ENCODE data around the gene PRR5L. TPM values are rescaled to one million over a fixed set of nuclear protein-coding genes. Genes with fewer than 3 reads are reported as not detected.

Gene PRR5L
- total RNA-seq, 1 donor from 2014 or later, result 3.0 TPM

DNA sequence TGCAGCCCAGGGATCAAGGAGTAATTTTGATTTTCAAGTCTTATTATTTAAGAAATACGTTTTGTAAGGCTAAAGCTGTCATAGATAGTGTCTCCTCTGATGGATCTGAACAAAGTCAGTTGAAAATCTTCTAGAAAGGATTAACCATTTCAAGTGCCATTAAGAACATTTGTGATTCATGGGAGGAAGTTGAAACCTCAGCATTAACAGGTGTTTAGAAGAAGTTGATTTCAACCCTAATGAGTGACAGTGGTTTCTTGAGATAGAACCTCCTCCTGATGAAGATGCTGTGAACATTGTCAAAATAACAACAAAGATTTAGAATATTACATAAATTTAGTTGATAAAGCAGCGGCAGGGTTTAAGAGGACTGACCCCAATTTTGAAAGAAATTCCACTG, 61.7 kb downstream of the PRR5L start:
- no peak for DNase-seq (ENCODE audit: low read depth in 2 of 2)

DNA sequence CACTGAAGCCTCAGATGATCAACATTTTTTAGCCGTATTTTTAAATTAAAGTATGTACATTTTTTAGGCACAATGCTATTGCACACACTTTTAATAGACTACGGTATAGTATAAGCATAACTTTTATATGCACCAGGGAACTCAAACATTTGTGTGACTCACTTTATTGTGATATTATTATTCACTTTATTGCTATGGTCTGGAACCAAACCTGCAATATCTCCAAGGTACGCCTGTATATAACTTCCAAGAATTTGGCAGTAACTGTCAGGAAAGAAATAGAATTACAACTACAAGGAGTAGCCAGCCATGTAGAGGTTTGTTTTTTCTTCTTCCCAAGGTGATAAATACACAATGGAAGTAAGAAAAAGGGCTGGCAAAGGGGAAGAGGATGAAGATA, 62.3 kb downstream of the PRR5L start:
- DNase-seq (ENCODE audit: low read depth in 2 of 2), result no peak

DNA sequence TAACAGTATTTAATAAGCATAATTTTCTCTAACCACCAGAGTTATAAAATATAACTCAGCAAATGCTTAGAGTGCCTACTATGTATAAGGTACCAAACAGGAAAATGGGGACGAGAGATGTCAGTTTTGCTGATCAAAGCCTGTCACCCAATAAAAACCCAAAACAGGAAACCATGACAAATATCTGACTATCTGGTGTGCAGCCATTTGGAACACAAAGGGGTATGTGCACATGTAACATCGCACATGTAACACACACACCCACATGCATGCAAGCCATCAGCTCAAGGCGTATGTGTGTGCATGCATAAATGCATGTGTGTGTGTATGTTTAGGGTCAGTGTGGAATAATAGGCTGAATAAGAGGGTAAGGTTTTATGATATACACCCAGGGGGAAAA, 64.2 kb downstream of the PRR5L start:
- DNase-seq (ENCODE audit: low read depth in 2 of 2), result no peak

DNA sequence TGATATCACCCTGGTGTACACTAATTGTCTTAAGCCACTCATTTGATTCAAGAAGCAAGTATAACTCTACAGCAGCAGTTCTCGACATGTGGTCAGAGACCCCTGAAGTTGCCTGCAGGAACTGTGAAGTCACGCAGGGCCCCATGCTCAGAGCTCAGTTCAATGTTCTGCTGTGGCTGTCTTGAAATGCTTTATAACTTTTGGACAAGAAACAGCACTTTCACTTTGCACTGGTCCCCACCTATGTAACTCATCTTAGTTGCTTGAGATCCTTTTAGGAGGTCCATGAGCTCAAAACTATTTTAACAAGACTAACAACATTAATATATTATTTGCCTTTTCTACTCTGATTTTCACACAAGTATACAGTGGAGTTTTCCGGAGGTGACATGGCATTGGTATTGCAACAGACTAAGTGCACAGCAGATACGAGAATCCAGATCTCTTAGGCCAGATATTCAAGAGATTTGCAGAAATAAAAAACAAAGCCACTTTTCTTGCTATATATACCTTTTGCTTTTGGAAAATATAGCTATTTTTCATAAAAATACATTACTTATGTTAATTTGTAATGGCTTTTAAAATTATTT, 64.8 kb downstream of the PRR5L start:
- no peak for DNase-seq (ENCODE audit: low read depth in 2 of 2)

DNA sequence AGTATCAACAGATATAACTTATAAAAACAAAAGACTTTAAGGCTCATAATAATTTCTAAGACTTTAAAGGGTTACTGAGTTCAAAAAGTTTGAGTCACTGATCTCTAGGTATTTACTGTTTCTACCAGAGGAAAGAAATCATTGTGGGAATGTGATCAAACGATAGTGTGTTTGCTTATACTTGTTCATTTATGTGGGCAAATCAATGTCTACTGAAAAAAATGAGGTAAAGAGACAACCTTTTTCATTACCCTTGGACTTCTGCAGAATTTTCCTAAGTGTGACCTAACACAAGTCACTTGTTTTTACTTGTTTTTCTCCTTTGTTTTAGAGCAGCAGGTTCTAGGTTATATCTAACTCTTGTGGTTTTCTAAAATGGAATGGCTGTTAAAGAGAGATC, 65.4 kb downstream of the PRR5L start:
- no peak for DNase-seq (ENCODE audit: low read depth in 2 of 2)

DNA sequence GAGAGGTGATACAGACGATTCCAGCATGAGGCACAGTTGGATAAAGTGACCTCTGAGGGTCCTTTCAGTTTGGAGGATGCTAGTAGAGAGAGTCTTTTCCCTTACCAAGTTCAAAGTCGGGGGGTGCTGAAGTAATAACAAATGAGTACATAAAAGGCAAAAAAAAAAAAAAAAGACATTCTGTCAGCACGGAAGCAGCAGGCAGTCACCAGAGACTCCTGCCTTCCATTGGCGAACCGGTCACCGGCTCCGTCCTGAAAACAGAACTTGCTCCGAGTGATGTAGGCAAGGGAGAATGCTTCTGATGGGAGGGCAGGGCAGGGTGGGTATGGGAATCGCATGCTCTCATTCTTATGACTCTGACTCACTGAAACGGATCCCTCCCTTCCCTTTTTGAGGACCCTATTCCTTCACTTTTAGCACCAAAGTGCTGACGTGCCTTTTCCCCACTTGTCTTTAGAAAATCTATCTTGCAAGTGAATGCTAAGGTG, 65.9 kb downstream of the PRR5L start:
- peak in 1 of 2 donors; percentile 53 for DNase-seq (ENCODE audit: low read depth in 2 of 2)

DNA sequence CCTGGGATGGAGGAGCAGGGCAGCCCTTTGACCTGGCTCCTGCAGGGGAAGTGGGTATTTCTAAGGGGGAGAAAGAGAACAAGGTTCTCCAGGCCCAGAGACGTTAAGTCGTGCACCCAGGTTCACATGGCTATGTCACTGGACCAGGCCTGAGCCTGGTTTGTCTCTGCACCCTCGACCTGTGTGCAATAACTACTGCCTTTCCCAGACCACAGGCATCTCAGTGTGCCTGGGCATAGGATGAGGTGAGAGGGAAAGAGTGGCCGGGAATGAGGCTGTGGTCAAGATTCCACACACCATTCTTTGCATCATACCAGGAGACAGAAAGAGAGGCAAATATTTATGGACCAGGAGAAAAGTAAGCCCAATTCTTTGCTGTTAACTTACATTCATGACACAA, 66.8 kb downstream of the PRR5L start:
- DNase-seq (ENCODE audit: low read depth in 2 of 2), result peak in 1 of 2 donors; percentile 10

DNA sequence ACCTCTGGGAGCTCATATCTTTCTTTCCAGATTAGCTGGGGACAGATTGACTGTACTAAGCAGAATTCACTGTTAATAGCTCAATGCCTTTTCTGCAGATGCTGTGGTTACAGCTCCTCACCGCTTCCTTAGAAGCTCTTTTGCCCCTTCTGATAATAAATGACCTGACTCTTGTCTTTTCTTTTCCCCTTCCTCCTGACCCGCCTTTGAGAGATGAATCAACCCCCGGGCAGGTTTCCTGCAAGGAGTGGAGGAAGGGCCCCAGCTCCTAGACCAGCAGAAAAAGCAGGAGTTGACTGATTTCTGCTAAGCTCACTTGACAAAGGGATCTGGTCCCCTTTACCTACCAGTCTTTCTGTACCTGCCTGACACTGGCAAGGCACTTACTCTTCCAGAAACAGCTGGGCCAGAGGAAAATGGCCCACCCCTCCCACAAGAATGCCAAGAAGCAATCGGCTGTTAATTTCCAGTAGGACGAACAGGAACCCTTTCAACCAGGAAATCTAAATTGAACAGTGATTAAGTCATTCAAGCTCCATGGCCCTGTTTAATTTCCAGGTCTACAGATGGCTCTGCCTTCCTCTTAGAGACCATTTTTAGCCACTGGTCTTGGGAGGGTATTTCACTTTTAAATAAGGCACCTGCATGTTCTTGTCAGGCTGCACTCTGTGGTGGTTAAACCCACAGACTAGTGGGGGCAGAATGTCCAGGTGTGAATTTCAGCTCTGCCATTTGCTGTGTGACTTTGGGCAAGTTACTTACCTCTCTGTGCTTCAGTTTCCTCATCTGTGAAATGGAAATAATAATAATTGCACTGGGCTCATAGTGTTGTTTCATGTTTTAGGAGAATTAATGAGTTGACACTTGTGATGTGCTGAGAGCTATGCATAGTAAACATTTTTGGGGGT, 67.5 kb downstream of the PRR5L start:
- DNase-seq (ENCODE audit: low read depth in 2 of 2), result peak in 1 of 2 donors; percentile 65

DNA sequence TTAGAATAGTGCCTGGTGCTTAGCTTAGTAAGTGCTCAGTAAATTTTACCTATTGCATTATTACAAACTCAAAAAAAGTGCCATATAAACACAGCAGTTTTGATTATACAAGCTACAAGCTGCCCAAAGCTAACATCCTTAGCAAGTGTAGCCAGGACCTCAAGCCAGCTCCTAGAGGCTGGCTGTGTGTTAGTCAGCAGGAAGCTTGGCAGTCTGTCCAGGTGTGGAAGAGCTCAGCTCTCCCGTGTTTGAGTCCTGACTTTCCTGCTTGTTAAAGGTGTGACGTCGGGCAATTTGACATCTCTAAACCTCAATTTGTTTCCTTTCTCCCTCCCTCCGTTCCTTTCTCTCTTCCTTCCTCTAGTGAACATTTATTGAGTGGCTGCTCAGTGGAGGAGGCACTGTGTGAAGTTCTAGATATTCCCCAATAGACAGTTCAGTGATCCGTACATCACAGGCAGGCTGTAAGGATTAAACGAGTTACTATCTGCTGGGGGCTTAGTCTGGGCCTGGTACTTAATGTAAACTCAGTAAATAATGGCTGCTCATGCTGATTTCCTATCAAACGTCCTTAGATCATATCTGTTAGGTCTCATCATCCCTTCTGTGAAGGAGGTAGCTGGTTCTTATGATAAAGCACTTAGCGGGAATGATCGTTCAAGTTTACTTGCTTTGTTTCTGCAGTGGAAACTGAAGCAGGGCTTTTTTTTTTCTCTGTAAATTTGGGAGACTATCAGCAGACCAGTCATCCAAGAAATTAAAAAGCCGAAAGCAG, 68.7 kb downstream of the PRR5L start:
- peak in 1 of 2 donors; percentile 46 for DNase-seq (ENCODE audit: low read depth in 2 of 2)

DNA sequence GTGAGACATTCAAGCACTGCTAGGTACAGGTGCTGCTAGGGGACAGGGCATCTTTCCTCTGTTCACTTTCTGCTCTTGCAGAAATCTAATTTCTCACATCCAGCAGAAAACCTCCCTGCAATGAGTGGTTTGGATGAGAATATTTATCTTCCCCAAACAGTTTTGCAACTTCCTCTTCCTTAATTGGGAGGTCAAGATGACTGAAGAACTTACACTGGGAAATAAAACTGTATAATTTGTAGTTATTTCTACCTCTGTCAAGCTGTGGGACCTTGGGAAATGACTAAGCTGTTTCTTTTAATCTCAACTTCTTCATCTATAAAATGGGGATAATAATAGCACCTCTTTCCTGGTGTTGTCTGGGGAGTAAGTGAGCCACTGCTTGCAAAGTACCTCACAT, 69.8 kb downstream of the PRR5L start:
- peak in 1 of 2 donors; percentile 40 for DNase-seq (ENCODE audit: low read depth in 2 of 2)

DNA sequence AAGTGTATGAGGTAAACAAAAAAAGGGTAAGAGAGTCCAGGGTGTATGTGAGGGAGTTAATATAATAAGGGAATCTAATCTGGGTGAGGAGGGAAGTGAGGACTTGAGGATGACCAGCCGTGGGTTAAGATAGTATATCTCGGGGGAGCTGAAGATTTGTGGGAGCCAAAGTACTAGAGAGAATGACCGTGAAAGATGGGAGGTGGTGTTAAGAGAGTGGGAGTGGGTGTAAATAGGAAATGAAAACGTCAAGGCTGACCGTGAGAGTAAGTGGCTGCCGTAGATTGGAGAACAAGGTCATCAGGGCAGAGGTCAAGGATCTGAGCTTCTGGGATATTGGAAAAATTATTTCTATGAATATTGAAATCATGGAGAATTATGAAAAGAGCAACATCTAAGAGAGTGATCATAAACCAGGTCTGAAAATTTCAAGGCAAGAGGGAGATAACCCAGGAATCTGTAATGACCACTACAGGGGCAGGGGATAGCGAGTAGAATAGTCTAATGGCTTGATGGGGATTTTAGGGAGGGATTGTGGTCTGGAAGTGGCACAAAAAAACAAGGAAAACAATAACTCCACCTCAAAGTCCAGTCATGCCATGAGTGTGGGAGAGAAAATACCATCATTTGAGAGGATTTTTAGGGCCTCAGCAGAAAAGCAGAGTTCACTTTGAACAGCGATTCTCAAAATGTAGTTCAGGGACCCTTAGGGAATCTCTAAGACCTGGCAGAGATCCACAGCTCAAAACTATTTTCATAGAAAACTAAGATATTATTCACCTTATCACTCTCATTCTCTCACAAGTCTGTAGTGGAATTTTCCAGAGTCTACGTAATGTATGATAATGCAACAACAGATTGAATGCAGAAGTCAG, 72.0 kb downstream of the PRR5L start:
- DNase-seq (ENCODE audit: low read depth in 2 of 2), result no peak

DNA sequence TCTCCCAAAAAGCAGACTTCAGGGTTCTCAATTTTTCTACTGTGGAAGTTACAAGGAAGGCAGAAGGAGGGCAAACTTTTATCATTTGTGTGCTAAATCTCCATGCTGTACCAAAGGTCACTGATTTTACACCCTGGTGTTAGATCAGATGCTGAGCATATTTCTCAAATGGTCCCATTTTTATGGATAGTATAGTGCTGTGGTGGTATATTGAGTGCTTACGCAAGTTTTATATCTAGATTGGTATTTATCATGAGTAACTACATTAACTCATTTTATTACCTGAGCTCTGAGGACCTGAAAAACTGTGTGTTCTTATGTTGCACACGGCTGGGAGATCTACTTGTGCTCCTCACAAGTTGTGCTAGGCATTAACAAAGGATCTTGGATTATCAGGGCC, 75.1 kb downstream of the PRR5L start:
- no peak for DNase-seq (ENCODE audit: low read depth in 2 of 2)

DNA sequence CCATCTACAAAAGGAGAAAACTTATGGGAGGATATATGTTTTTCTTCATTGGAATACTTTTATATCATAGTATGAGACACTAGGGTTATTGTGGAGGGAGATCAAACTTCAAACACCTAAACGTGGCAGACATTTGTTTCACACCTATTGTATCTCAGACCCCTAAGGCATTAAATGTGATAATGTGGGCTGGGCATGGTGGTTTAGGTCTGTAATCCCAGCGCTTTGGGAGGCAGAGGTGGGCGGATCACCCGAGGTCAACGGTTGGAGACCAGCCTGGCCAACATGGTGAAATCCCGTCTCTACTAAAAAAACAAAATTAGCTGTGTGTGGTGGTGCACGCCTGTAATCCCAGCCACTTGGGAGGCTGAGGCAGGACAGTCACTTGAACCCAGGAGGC, 75.5 kb downstream of the PRR5L start:
- no peak for DNase-seq (ENCODE audit: low read depth in 2 of 2)

DNA sequence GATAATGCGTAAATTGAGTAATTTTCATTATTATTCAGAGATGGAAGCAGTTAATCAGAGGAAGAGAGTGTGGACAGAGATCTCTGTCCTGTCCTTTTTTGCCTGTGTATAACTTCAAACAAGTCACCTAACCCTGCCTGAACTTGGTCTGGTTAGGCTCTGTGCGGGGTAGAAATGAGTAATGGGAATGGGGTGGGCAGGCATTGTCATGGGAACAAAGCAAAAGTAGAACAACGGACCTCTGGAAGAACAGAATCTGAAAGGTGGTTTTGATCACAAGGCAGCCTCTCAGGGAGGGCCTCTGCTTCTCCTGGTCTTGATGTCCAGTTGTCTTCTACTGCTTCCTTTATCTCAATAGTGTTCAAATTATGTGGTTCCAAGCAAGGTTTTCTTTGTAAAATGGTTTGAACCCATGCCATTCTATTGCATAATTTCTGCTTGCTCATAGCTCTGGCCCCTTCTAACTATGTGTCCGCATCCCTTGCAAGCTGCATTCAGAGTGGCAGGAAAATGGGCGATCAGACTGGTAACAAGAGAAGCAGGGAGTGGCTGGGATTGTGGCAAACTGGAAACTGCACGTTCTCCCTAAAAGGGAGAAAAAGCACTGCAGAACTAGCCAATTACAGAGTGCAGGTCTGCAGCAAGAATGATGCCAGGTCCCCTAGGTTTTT, 76.1 kb downstream of the PRR5L start:
- DNase-seq (ENCODE audit: low read depth in 2 of 2), result no peak

DNA sequence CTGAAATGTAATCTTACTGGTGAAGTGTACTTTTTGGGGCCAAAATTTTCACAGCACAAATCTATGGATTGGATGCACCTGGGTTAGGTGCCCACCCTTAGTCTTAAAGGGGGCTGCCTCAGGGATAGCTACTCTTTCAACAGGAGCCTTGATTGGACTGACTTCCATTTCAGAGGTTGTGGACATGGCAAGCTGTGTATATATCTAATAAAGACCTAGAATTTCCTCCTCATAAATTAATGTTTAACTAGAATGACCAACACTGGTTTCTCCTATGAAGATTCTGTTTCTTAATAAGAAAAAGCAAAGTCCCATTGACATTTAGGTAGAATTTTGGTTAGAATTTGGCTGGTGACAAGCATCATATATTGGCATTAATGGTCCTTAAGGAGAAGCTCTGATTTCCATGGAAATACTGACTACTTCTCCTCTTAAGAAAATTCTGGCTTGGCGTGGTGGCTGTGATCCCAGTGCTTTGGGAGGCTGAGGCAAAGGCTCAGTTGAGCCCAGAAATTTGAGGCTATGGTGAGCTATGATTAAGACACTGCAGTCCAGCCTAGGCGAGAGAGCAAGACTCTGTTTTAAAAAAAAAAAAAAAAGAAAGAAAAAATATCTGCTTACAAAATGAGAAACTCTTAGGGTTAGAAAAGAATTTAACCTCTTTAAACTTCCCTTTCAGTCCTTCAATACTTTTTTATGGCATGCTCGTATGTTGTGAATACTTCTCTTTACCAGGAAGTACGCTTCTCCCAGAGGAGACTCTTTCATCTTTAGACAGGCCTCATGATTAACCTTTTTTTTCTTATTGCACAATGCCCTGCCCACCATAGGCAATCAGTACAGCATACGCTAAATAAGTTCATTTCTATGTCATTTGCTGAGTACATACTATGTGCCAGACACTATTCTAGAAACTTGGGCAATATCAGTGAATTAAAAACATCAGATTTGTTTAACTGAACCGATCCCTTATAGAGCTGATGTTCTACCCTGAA, 77.2 kb downstream of the PRR5L start:
- no peak for DNase-seq (ENCODE audit: low read depth in 2 of 2)

DNA sequence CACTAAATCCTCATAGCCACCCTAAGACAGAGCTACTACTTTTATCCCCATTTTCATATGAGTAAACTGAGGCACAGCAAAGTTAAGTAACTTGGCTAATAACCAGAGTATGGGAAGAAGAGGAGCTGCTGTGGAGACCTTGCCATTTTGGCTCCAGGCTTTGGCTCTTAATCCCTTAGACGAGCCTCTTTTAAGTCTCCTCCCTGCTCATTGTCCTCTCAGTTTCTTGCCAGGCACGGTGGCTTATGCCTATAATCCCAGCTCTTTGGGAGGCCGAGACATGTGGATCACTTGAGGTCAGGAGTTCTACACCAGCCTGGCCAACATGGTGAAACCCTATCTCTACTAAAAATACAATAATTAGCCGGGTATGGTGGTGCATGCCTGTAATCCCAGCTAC, 78.6 kb downstream of the PRR5L start:
- DNase-seq (ENCODE audit: low read depth in 2 of 2), result no peak

DNA sequence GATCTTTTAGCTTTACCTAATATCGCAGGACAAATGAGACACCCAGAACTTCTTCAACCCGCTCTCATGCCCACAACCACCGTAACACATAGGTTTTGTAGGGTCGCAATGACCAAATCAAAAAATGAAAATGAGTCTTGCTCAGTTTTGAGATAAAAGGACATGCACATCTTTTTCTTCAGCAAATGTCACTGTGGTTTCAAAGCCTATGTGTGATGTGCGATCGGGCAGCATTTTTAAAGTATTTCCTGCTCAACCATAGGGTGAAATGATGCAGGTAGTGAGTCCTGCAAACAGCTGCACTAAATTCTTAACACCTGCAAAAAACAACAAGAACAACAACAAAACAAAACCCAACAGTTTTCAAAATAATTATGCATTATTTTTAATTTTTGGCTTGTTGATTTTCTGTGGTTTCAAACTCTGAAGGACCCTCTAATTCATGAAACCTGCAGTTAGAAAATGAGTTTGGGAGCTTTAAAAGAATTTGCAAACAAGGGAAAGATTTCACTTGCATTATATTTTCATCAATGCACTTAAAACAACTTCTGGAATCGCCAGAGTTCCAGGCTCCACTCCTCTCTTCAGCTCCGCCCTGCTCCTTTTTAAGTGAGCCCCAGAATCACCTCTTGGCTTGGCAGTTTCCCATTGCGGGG, 79.4 kb downstream of the PRR5L start:
- DNase-seq (ENCODE audit: low read depth in 2 of 2), result no peak

DNA sequence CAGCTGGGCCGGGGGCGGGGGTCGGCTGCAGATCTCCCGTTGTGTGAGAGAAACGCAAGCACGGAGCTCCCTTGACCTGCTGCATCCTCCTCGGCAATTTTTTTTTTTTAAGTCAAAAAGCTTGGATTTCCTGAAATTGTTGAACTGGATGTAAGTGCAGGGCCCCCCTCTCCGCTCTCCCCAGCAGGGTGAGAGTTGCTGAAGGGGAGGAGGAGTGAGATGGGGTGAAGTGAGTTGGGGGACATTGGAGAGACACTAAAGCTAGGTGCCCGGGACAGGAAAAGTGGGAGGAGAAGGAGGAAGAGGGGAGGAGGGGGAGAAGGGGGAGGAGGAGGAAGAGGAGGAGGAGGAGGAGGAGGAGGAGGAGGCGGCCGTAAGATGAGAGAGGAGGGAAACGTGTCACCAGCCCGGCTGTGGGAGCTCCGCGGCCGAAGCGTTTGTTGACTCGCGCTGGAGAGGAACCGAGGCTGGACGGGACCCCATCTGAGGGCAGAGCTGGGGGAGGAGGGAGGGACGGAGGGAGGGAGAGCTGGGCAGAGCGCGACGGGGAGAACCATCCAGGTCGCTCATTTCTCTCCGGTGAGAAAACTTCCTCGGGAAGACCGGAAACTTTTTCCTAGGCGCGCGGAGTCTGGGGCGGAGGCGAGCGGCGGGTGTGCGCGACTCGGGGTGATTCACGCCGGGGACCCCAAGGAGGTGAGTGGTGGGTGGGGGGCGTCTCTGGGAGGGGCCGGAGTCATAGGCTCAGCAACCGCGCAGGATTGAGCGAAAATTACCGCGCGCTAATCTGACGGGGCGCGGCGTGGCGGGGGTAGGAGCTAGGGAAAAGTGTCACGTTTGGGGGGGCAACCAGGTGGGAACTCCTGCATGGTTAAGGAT, 80.2 kb downstream of the PRR5L start:
- DNase-seq (ENCODE audit: low read depth in 2 of 2), result peak; percentile 3 to 64
